Central memory CD8-positive, alpha-beta T cell (primary cell): ENCODE measurements around the gene BTBD9.

ENCODE experiments used
- ATAC-seq: fragments of 150-1000 bp; cut with Tn5 transposase; replicated peaks from 2 replicates; pipeline ENCODE4 v1.10.0; 2022; ENCODE audit warnings: mild to moderate bottlenecking, moderate FRiP score, moderate number of reproducible peaks; ENCODE audit not compliant: poor library complexity, severe bottlenecking; ENCODE audit errors: extremely low read depth
- DNase-seq, 2 donors: peaks; one replicate each; pipeline ENCODE4 v3.0.0; 2021; ENCODE audit warnings: low spot score in 2 of 2
- H3K27ac Mint-ChIP-seq: one replicate; pipeline ENCODE4 v1.8.0; 2022; ENCODE audit warnings: low read depth, mild to moderate bottlenecking, moderate library complexity, mixed read lengths
- H3K27me3 Mint-ChIP-seq: one replicate; pipeline ENCODE4 v1.8.0; 2022; ENCODE audit warnings: mixed read lengths
- H3K36me3 Mint-ChIP-seq: one replicate; pipeline ENCODE4 v1.8.0; 2022; ENCODE audit warnings: mild to moderate bottlenecking, moderate library complexity, mixed read lengths; ENCODE audit not compliant: insufficient read depth
- H3K4me1 Mint-ChIP-seq: one replicate; pipeline ENCODE4 v1.8.0; 2022; ENCODE audit warnings: mixed read lengths
- H3K4me3 Mint-ChIP-seq: one replicate; pipeline ENCODE4 v1.8.0; 2022; ENCODE audit warnings: mild to moderate bottlenecking, moderate library complexity, mixed read lengths
- H3K9me3 Mint-ChIP-seq: one replicate; pipeline ENCODE4 v1.8.0; 2022; ENCODE audit warnings: mixed read lengths

BTBD9 gene

DNA sequence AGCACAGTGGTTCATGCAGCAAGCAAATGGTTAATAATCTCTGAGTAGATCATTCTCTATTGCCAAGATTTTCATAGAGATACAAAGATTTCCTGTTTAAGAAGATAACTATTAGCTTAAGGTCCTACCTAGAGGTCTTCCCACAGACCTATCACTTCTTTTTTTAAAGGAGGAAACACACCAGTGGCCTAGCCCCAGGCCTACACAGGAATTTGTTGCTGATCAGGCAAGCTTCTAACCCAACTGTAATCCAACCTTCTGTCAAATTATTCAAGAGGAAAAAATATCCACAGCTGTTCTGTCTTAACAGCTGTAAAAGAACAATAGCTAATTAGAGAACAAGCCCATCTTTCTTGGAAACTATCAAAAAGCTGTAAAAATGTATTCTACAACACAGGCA, 332.8 kb downstream of the BTBD9 start:
- Mint-ChIP-seq H3K9me3 (peaks cover 5% of the 10 kb centered on the region), H3K36me3 (no peaks in the 10 kb centered on the region), H3K4me3 (no peak overlapping the region), H3K27me3 (no peaks in the 10 kb centered on the region), H3K4me1 (peaks cover 27% of the 10 kb centered on the region), H3K27ac (no peak overlapping the region)
- DNase-seq = no peak
- no peak for ATAC-seq

DNA sequence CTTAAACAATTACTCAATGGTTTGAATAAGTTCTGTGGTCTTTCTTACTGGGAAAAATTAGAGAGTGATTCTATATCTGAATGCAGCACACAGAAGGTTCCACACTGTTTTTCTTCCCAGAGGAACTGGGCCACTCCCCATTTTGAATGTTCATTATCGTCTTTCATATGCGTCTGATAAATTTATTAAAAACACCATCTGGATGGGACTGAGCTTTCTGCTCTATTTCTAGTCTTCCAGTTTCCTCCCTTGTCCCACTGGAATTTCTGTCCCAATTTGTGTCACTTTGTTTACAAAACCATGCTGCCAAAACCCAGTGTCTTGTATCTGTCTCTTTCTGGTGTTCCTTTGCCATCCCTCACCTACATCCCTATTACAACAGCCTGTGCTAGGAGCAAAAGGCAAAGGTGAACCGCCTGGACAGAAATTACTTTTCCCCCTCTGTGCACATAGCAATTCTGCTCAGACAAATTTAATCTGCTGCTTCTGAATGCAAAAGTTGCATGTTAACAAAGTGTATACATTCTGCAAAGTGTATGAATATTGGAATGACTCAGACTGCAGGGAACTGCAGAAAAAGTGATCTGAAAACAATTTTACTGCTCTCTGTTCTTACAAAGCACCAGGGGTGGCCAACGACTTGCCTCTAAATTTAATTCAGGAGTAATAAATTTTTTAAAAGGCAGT, 333.6 kb downstream of the BTBD9 start:
- Mint-ChIP-seq H3K9me3 (peaks cover 9% of the 10 kb centered on the region), H3K27me3 (no peaks in the 10 kb centered on the region), H3K4me3 (no peak overlapping the region), H3K36me3 (no peaks in the 10 kb centered on the region), H3K4me1 (peaks cover 32% of the 10 kb centered on the region), H3K27ac (no peak overlapping the region)
- DNase-seq (no peak), ATAC-seq (no peak)

DNA sequence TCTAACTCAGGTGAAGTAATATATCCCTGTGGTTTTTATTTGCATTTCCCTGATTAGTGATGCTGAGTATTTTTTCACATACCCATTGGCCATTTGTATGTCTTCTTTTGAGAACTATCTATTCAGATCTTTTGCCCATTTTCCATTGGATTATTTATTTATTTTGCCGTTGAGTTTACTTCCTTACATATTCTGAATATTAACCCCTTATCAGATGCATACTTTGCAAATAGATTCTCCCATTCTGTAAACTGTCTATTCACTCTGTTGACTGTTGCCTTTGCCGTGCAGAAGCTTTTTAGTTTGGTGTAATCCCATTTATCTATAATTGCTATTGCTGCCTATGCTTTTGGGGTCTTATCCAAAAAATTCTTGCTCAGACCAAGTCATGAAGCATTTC, 336.9 kb downstream of the BTBD9 start:
- DNase-seq = no peak
- Mint-ChIP-seq H3K27ac (no peak overlapping the region), H3K36me3 (no peaks in the 10 kb centered on the region), H3K9me3 (peaks cover 9% of the 10 kb centered on the region), H3K4me1 (peaks cover 28% of the 10 kb centered on the region), H3K27me3 (no peaks in the 10 kb centered on the region), H3K4me3 (no peak overlapping the region)
- no peak for ATAC-seq

DNA sequence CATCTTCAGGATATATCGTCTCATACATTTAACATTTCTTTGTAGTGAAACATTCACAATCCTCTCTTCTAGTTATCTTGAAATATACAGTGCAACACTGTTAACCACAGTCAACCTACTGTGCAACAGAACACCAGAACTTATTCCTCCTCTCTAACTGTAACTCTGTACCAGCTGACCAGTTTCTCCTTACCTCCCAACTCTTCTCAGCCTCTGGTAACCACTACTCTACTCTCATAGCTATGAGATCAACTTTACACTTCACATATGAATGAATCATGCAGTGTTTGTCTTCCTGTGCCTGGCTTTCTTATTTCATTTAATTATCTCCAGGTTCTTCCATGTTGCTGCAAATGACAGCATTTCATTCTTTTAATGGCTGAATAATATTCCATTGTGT, 337.6 kb downstream of the BTBD9 start:
- Mint-ChIP-seq H3K4me1 (peaks cover 20% of the 10 kb centered on the region), H3K27me3 (no peaks in the 10 kb centered on the region), H3K36me3 (no peaks in the 10 kb centered on the region), H3K27ac (no peak overlapping the region), H3K9me3 (peaks cover 9% of the 10 kb centered on the region), H3K4me3 (no peak overlapping the region)
- ATAC-seq (no peak), DNase-seq (no peak)

DNA sequence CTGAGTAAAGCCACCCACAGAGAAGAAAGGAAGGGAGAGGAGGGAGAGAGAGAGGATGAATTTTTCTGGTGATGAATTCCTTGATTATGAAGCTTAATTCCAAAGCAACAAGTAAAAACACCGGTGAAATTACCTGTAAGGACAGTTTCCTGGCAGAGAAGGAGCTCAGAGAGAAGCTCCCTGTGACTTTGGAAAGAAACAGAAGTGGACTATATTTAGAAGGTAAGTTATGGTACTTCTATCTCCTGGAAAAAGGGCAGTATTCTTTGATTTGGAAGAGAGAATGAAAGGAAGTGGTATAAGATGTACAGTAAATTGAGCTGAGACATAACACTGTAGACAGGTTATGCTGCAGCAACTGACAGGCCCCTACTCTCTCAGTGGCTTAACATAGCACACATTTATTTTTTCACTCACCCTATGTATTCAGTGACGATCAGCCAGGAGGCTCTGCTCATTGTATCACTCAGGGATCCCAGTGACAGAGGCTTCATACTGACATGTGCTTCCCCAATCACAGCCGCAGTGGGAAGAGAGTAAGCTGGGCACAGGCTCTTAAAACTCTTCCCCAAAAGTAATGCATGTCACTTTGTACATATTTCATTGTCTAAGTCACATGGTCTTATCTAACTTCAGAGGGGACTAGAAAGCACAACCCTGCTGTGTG, 349.5 kb downstream of the BTBD9 start:
- ATAC-seq (no peak), DNase-seq (no peak)
- Mint-ChIP-seq H3K9me3 (peaks cover 7% of the 10 kb centered on the region), H3K27me3 (no peaks in the 10 kb centered on the region), H3K27ac (no peak overlapping the region), H3K36me3 (peaks cover 6% of the 10 kb centered on the region), H3K4me1 (peaks cover 2% of the 10 kb centered on the region), H3K4me3 (no peak overlapping the region)

DNA sequence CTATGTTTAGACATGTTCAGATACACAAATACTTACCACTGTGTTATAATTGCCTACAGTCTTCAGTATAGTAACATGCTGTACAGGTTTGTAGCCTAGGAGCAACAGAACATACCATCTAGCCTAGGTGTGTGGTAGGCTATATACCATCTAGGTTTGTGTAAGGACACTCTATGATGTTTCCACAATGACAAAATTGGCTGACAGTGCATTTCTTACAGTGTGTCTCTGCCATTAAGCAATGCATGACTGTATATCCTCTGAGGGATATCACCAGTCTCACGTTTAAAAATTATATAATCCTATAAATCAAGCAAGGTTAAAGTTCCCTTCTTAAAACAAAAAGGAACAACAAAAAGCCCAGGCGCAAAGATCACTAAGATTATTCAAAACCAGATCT, 352.2 kb downstream of the BTBD9 start:
- Mint-ChIP-seq H3K27me3 (no peaks in the 10 kb centered on the region), H3K36me3 (peaks cover 10% of the 10 kb centered on the region), H3K4me1 (peaks cover 17% of the 10 kb centered on the region), H3K27ac (no peak overlapping the region), H3K4me3 (no peak overlapping the region), H3K9me3 (peaks cover 6% of the 10 kb centered on the region)
- ATAC-seq (no peak), DNase-seq (no peak)

DNA sequence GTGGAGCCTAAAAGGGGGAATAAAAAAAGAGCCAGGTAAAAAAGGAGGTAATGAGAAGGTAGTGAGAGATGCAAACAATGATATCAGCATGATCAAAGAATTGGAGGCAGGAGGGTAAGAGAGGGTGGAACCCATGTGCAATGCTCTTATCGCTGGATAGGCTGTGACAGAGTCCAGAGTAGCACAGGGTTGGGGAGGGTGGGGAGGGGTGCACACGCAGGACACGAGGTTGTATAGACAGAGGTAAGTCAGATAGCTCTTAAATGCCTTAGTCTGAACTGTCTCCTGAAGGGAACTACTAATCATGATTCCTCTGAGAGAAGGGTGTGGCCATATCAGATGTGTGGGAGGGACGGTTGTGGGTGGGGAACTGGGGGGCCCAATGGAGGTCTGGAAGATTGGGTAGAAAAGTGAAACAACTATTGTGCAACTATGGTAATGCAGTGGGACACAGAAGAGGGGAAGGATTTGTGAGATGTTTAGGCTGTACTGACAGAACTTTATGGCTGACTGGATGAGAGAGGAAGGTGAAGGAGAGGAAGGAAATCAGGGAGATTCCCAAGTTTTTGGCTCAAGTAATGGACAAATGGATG, 354.8 kb downstream of the BTBD9 start:
- Mint-ChIP-seq H3K9me3 (peaks cover 6% of the 10 kb centered on the region), H3K4me1 (peaks cover 18% of the 10 kb centered on the region), H3K27ac (peak overlapping the region; percentile 23), H3K4me3 (no peak overlapping the region), H3K27me3 (no peaks in the 10 kb centered on the region), H3K36me3 (peaks cover 10% of the 10 kb centered on the region)
- no peak for DNase-seq
- ATAC-seq = no peak

DNA sequence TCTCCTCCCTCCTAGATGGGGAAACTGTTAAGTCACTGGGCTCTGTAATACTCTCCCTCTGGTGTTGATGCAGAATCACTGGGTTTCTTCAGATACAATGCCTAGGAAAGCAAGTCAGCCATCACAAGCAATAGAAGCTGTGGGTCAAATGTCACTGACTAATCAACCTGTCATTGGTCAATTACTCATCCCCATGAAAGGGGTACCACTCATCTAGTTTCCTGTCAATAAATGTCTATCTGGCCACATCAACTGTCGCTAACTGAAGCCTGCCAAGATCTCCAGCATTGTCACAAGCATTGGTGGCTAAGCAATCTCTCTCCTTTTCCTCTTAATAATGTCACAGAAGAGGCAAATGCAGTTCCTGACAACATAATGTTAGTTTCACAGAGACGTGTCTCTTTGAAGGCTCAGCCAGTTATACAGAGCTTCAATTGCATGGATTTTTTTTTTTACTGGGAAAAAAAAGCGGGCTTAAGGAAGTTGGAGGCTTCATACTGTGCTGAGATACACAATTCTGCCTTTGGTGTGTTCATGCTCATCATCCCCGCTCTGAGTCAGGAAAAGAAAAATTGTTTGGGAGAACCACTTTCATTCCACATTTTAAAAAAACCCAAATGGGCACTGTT, 355.9 kb downstream of the BTBD9 start:
- Mint-ChIP-seq H3K4me1 (peaks cover 18% of the 10 kb centered on the region), H3K27ac (peak overlapping the region; percentile 23), H3K27me3 (no peaks in the 10 kb centered on the region), H3K4me3 (no peak overlapping the region), H3K9me3 (peaks cover 6% of the 10 kb centered on the region), H3K36me3 (peaks cover 10% of the 10 kb centered on the region)
- DNase-seq (no peak), ATAC-seq (no peak)

DNA sequence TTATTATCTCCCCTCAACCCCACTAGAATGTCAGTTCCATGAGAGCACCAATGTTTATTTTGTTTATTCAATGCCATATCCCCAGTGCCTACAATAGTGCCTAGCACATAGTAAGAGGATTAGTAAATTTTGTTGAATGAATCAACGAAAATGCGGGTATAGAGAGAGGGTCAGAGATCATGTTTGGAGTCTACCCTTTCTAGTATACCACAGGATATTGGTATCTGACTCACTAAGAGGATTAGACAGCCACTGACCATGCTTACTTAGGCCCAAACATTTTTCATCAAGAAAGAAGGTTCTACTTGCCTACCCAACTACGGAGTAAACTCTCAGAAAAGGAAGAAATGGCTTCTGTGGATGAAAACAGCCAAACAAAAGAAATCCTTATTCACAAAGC, 356.8 kb downstream of the BTBD9 start:
- Mint-ChIP-seq H3K27ac (no peak overlapping the region), H3K36me3 (peaks cover 5% of the 10 kb centered on the region), H3K9me3 (peaks cover 6% of the 10 kb centered on the region), H3K4me3 (no peak overlapping the region), H3K27me3 (no peaks in the 10 kb centered on the region), H3K4me1 (peaks cover 18% of the 10 kb centered on the region)
- no peak for DNase-seq
- ATAC-seq = no peak

DNA sequence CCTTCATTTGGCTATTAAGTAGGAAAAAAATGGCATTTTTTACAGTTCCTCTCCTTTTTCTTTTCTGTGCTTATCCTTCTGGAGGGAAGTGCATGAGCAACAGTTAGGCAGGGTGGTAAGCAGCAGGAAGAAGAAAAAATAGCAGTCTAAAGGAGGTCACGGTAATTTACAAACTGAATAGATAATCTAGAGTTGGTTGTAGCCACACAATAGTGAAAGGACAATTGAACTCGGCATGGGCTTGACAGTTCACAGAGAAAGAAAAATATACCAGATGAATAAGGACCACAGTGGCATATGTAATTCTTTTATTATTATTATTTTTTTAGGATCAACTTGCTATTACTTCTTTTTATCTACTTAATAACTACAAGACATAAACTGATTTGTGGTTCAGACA, 358.6 kb downstream of the BTBD9 start:
- Mint-ChIP-seq H3K27me3 (no peaks in the 10 kb centered on the region), H3K36me3 (peaks cover 6% of the 10 kb centered on the region), H3K4me3 (no peak overlapping the region), H3K9me3 (peaks cover 6% of the 10 kb centered on the region), H3K4me1 (peaks cover 18% of the 10 kb centered on the region), H3K27ac (no peak overlapping the region)
- ATAC-seq (no peak), DNase-seq (no peak)

DNA sequence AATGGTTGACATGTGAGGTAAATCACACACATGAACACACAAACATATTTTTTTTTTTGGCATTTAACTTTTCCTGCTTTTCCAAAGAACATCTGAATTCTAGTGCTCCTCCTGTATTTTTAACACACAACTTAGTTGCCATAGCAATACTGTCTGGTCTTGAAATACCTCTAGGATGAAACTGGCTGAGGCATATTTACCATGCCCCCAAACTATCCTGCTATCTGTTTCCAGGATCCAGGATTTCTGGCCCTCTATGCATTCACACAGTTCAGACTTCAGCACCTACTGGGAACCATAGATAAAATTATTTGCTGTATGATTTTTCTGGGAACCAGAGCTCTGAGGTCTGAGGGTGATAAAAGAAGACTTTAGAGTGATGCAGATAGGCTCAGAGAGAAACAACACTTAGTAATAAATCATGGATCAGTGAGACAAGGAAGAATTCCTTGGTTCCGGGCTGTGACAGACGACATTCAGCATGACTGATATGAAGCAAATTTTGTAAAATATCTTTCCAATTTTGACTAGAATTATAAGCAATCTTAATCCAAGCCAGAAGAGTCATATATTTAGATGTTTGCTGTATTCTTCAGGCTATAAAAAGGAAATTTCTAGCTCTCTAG, 359.7 kb downstream of the BTBD9 start:
- no peaks in the 10 kb centered on the region for H3K27me3 Mint-ChIP-seq
- no peak overlapping the region for H3K27ac Mint-ChIP-seq
- H3K9me3 Mint-ChIP-seq = peaks cover 3% of the 10 kb centered on the region
- no peak for ATAC-seq
- H3K36me3 Mint-ChIP-seq = peaks cover 6% of the 10 kb centered on the region
- peaks cover 15% of the 10 kb centered on the region for H3K4me1 Mint-ChIP-seq
- no peak overlapping the region for H3K4me3 Mint-ChIP-seq
- no peak for DNase-seq

DNA sequence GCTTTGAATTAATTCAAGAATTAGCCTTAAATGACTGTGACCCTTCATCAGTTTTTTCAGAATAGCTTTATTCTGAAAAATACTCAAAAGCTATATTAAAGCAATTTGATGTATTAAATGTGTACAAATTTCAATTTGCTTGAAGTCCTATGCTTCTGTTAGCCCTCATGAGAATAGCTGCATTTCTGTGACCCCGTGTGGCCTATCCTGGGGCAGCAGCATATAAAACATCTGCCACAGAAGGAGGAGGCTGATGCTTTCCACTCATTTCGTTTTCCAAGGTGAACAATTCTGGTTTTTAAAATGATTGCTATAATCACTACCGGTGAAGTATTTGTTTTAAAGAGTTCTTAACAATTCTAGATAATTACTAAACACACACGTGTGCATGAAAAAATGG, 360.3 kb downstream of the BTBD9 start:
- DNase-seq (no peak), ATAC-seq (no peak)
- Mint-ChIP-seq H3K36me3 (peaks cover 6% of the 10 kb centered on the region), H3K27me3 (no peaks in the 10 kb centered on the region), H3K27ac (no peak overlapping the region), H3K9me3 (no peaks in the 10 kb centered on the region), H3K4me3 (no peak overlapping the region), H3K4me1 (peaks cover 8% of the 10 kb centered on the region)
